A673 (cell line): Measurements from ENCODE around the gene IL10RA.

Experiments used
- CTCF ChIP-seq: fragments of 300-800, 200-600 bp; sonication (generic); conservative IDR thresholded peaks from 2 replicates; pipeline ENCODE4 v1.5.1; 2017; ENCODE audit warnings: low read depth, mild to moderate bottlenecking, antibody characterized with exemption, low read length, moderate library complexity, mixed read lengths
- EZH2 ChIP-seq: fragments of 200-600 bp; sonication (generic); IDR thresholded peaks from 2 replicates; pipeline ENCODE4 v1.6.1; 2017; ENCODE audit warnings: borderline replicate concordance, low read depth, mild to moderate bottlenecking, mixed read lengths, antibody characterized with exemption, low read length; ENCODE audit not compliant: poor library complexity, severe bottlenecking

DNA sequence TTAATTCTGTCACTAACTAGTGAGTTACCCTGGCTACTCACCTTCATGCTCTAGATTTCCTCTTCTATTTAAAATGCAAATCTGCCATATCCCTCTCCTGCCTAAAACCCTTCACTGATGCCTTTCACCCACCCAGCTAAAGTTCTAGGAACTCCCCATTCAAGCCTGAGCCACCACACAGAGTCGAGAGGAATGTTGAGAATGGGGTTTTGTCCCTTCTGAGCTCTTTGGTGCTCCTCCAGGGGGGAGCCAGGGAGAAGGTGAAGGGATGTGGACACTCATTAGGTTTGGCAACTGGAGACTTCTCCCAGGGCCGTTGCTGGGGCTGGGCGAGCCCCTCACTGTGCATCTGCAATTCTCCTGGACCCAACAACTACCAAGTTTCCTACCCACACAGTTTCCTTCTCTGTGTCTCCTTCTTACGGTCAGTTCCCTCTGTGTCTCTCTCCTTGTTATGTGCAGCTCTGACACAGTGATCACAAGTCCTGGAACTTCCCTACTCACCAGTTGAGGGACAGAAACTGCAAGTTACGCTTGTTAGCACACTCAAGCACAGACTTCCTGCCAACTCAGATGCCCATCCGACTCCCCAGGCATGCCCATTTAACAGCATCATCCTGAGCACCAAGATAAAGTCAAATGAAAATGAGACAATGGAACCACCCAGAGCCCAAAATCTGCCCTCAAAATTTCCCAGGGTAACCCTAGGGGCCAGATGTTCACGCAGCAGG lies 6.5 kb upstream of the IL10RA start:
- TF ChIP-seq CTCF (no peak), EZH2 (no peak)
